K562 (cell line): ENCODE results near the gene PAQR8. TPM values are rescaled to one million over a fixed set of nuclear protein-coding genes. Genes with fewer than 3 reads are reported as not detected.

Experiments
- ATF3 ChIP-seq, 2 experiments: fragments of 450-650 bp in 1 of 2; sonication (generic) in 1 of 2; formaldehyde crosslinking in 1 of 2; IDR thresholded peaks in 1 of 2; conservative IDR thresholded peaks in 1 of 2; 2 replicates each; pipeline versions ENCODE4 v1.6.1 to v1.8.1; 2016 to 2023; ENCODE audit warnings: mild to moderate bottlenecking in 2 of 2, moderate library complexity in 2 of 2, inconsistent platforms in 1 of 2, missing genetic modification reagents in 1 of 2
- CBFA2T2 ChIP-seq: fragments of 450-650 bp; conservative IDR thresholded peaks from 2 replicates; pipeline ENCODE4 v1.6.1; 2017; ENCODE audit warnings: mild to moderate bottlenecking
- CBX3 ChIP-seq, 2 experiments: IDR thresholded peaks; 1 replicate in 1 of 2; 2 replicates in 1 of 2; pipeline ENCODE4 v1.6.1; 2012; ENCODE audit warnings: inconsistent platforms in 2 of 2, low read length in 2 of 2, borderline replicate concordance in 1 of 2, control low read depth in 1 of 2
- DACH1 ChIP-seq: fragments of 450-650 bp; IDR thresholded peaks from 2 replicates; pipeline ENCODE4 v1.6.1; 2018; ENCODE audit not compliant: partially characterized antibody
- DDX20 ChIP-seq: fragments of 450-650 bp; IDR thresholded peaks from 2 replicates; pipeline ENCODE4 v1.6.1; 2016; ENCODE audit warnings: missing genetic modification characterization, low read depth, mild to moderate bottlenecking, missing compliant biosample characterization, moderate library complexity
- DIDO1 ChIP-seq: fragments of 450-650 bp; IDR thresholded peaks from 2 replicates; pipeline ENCODE4 v1.6.1; 2016; ENCODE audit warnings: low read depth, missing biosample characterization, missing genetic modification characterization
- ETS2 ChIP-seq: IDR thresholded peaks from 2 replicates; pipeline ENCODE4 v1.6.1; 2016; ENCODE audit warnings: borderline replicate concordance, missing genetic modification characterization, mild to moderate bottlenecking, moderate library complexity, missing compliant biosample characterization; ENCODE audit not compliant: poor library complexity, severe bottlenecking
- FOXP1 ChIP-seq: sonication (generic); formaldehyde crosslinking; IDR thresholded peaks from 2 replicates; pipeline ENCODE4 v1.8.0; 2022; ENCODE audit warnings: mild to moderate bottlenecking, missing genetic modification reagents
- HMG20A ChIP-seq: fragments of 450-650 bp; formaldehyde crosslinking; conservative IDR thresholded peaks from 2 replicates; pipeline ENCODE4 v1.4.0; 2020; ENCODE audit warnings: mild to moderate bottlenecking, mixed read lengths
- HNRNPK ChIP-seq: fragments of 200-400 bp; formaldehyde crosslinking; IDR thresholded peaks from one replicate; pipeline ENCODE4 v1.6.1; 2018; ENCODE audit warnings: mild to moderate bottlenecking, low read depth, low read length; ENCODE audit not compliant: poor library complexity, severe bottlenecking
- ILK ChIP-seq: fragments of 450-650 bp; IDR thresholded peaks from 2 replicates; pipeline ENCODE4 v1.6.1; 2016; ENCODE audit warnings: missing genetic modification characterization, low read depth, mild to moderate bottlenecking, missing compliant biosample characterization, moderate library complexity, borderline replicate concordance
- MAFF ChIP-seq: IDR thresholded peaks from 2 replicates; pipeline ENCODE4 v1.6.1; 2012; ENCODE audit warnings: low read length, improper control_type of control experiment
- MCM2 ChIP-seq: fragments of 450-650 bp; IDR thresholded peaks from 2 replicates; pipeline ENCODE4 v1.6.1; 2017; ENCODE audit warnings: low read depth, mild to moderate bottlenecking
- RCOR1 ChIP-seq, 2 experiments: IDR thresholded peaks; 2 replicates each; pipeline ENCODE4 v1.6.1; 2012; ENCODE audit warnings: low read depth in 2 of 2, low read length in 2 of 2, borderline replicate concordance in 1 of 2, improper control_type of control experiment in 1 of 2
- TCF15 ChIP-seq: fragments of 250-450 bp; sonication (Bioruptor Pico); IDR thresholded peaks from 2 replicates; pipeline ENCODE4 v1.8.0; 2022; ENCODE audit warnings: moderate library complexity, mild to moderate bottlenecking, inconsistent platforms
- TEAD2 ChIP-seq: fragments of 450-650 bp; IDR thresholded peaks from 2 replicates; pipeline ENCODE4 v1.6.1; 2016; ENCODE audit warnings: missing genetic modification characterization, control low read depth, missing compliant biosample characterization
- TGIF2 ChIP-seq: sonication (generic); formaldehyde crosslinking; IDR thresholded peaks from 2 replicates; pipeline ENCODE4 v1.8.1; 2022; ENCODE audit warnings: mild to moderate bottlenecking, missing genetic modification reagents, moderate library complexity
- THAP7 ChIP-seq: fragments of 250-450 bp; sonication (Bioruptor Pico); IDR thresholded peaks from 2 replicates; pipeline ENCODE4 v1.5.0; 2021
- UBTF ChIP-seq, 2 experiments: IDR thresholded peaks; 2 replicates each; pipeline ENCODE4 v1.6.1; 2012; ENCODE audit warnings: improper control_type of control experiment in 2 of 2, low read depth in 2 of 2, low read length in 2 of 2, borderline replicate concordance in 1 of 2
- XRCC3 ChIP-seq: fragments of 450-650 bp; IDR thresholded peaks from 2 replicates; pipeline ENCODE4 v1.6.1; 2017; ENCODE audit warnings: mild to moderate bottlenecking, moderate library complexity
- ZBTB1 ChIP-seq: sonication (generic); formaldehyde crosslinking; IDR thresholded peaks from 2 replicates; pipeline ENCODE4 v1.8.1; 2023; ENCODE audit warnings: missing genetic modification reagents, low read depth, mild to moderate bottlenecking, borderline replicate concordance
- ZNF23 ChIP-seq: fragments of 250-450 bp; sonication (Bioruptor Pico); IDR thresholded peaks from 2 replicates; pipeline ENCODE4 v1.4.0; 2020; ENCODE audit warnings: mild to moderate bottlenecking
- ZNF277 ChIP-seq: fragments of 250-450 bp; sonication (Bioruptor Pico); IDR thresholded peaks from 2 replicates; pipeline ENCODE4 v1.8.0; 2022; ENCODE audit warnings: inconsistent platforms, mild to moderate bottlenecking, moderate library complexity, borderline replicate concordance
- ZNF354B ChIP-seq: fragments of 250-450 bp; sonication (Bioruptor Pico); IDR thresholded peaks from 2 replicates; pipeline ENCODE4 v1.4.0; 2020
- polyA plus RNA-seq, 8 experiments: library from polyadenylated mRNA; depleted of rRNA in 4 of 8; stranded (reverse) in 5 of 8; unstranded in 3 of 8; fragments of >200 nt; fragmentation: Nextera tagmentation in 2 of 8; fragmentation: Illumina TruSeq in 1 of 8; extraction: Ambion mirVana in 2 of 8; extraction: Trizol in 1 of 8; gene quantifications; 2 replicates each; pipeline versions ENCODE4 v1.2.1 to v1.2.3, GENCODE V29; 2011 to 2014; ENCODE audit warnings: inconsistent platforms in 1 of 8, missing spikeins in 1 of 8
- total RNA-seq, 7 experiments: library from RNA; depleted of rRNA in 6 of 7; stranded (reverse); fragments of >200 nt in 6 of 7; fragmentation: Illumina TruSeq in 2 of 7; extraction: Trizol in 2 of 7; gene quantifications; 2 replicates each; pipeline versions ENCODE4 v1.2.1 to v1.2.3, GENCODE V29; 2011 to 2021; ENCODE audit warnings: low replicate concordance in 1 of 7

Gene PAQR8
- total and polyA plus RNA-seq, 9 of the 15 experiments (the other 6 are each of a cell fraction or from before 2014, with no cell fraction given), result 1.4 to 10.2 (median 3.5) TPM

- TF ChIP-seq ZBTB1 (CRISPR knock-in tag), result no peak
- no peak for TF ChIP-seq ZNF23 (CRISPR knock-in tag)
- TF ChIP-seq TCF15 (CRISPR knock-in tag), result no peak
- no peak for TF ChIP-seq HMG20A
- TF ChIP-seq CBX3 (IDR thresholded peaks at IDR 0.05; ENCODE audit: borderline replicate concordance in 1 of 2, low read length in 2 of 2), result no peak
- TF ChIP-seq TGIF2 (CRISPR knock-in tag), result no peak
- no peak for TF ChIP-seq MCM2
- no peak for TF ChIP-seq XRCC3
- TF ChIP-seq DACH1, result no peak
- TF ChIP-seq THAP7 (CRISPR knock-in tag), result no peak
- TF ChIP-seq HNRNPK, result no peak
- TF ChIP-seq RCOR1 (IDR thresholded peaks at IDR 0.05; ENCODE audit: borderline replicate concordance in 1 of 2, low read depth in 2 of 2, low read length in 2 of 2), result peak in 1 of 2 experiments; percentile 50; a peak in 1 of 4 replicates
- no peak for TF ChIP-seq ETS2 (tag)
- TF ChIP-seq FOXP1 (CRISPR knock-in tag), result no peak
- TF ChIP-seq ZNF354B (CRISPR knock-in tag), result no peak
- TF ChIP-seq ILK (tag), result no peak
- TF ChIP-seq DIDO1 (tag), result no peak
- TF ChIP-seq UBTF (IDR thresholded peaks at IDR 0.05; ENCODE audit: borderline replicate concordance in 1 of 2, low read depth in 2 of 2, low read length in 2 of 2), result no peak
- no peak for TF ChIP-seq ZNF277 (CRISPR knock-in tag)
- no peak for TF ChIP-seq TEAD2 (tag)
- no peak for TF ChIP-seq MAFF
- no peak for TF ChIP-seq ATF3 (IDR thresholded peaks at IDR 0.05)
- no peak for TF ChIP-seq ATF3 (CRISPR knock-in tag; conservative IDR thresholded peaks at IDR 0.05)
- TF ChIP-seq DDX20 (tag), result no peak
- peak; percentile 49 for TF ChIP-seq CBFA2T2
Measured at GRCh38 chr6:52392944-52393343, 31.0 kb downstream of the PAQR8 start (continued).
